ENCODE data around the gene NT5C1A. TPM values are rescaled to one million over a fixed set of nuclear protein-coding genes. Genes with fewer than 3 reads are reported as not detected.

Gene NT5C1A
- total RNA-seq, 1 experiment from 2014 or later = not detected

DNA sequence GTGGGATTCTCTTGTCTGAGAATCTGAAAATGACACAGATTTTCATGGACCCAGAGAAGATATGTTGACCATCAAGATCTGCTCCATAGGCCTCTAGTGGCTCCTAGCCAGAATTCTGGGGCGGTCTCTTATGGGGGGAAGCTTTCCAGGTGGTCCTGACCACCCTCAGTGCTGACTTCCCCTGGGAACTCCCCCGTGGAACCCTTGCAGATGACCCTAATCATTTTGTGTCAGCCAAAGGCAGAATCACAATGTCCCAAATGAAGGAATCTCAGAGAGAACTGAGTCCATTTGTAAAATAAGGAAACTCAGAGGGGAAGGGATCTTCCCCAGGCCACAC, 36.1 kb downstream of the NT5C1A start:
- H3K9ac ChIP-seq (ENCODE audit: low read length) = no peak overlapping the region
- ATAC-seq = no peak
- ChIA-PET POLR2A (ENCODE audit: unreplicated experiment) (no interaction called here), CTCF (no interaction called here)
- H3F3A ChIP-seq (ENCODE audit: low read length, unreplicated experiment) = no peaks in the 10 kb centered on the region
- no peak for TF ChIP-seq EZH2 (IDR thresholded peaks at IDR 0.05; ENCODE audit: low read length, unreplicated experiment)
- no peak for TF ChIP-seq EZH2phosphoT487 (IDR thresholded peaks at IDR 0.05; ENCODE audit: borderline replicate concordance, low read length)
- TF ChIP-seq, protein P1, sequence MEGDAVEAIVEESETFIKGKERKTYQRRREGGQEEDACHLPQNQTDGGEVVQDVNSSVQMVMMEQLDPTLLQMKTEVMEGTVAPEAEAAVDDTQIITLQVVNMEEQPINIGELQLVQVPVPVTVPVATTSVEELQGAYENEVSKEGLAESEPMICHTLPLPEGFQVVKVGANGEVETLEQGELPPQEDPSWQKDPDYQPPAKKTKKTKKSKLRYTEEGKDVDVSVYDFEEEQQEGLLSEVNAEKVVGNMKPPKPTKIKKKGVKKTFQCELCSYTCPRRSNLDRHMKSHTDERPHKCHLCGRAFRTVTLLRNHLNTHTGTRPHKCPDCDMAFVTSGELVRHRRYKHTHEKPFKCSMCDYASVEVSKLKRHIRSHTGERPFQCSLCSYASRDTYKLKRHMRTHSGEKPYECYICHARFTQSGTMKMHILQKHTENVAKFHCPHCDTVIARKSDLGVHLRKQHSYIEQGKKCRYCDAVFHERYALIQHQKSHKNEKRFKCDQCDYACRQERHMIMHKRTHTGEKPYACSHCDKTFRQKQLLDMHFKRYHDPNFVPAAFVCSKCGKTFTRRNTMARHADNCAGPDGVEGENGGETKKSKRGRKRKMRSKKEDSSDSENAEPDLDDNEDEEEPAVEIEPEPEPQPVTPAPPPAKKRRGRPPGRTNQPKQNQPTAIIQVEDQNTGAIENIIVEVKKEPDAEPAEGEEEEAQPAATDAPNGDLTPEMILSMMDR (conservative IDR thresholded peaks at IDR 0.05; ENCODE audit: low read depth, low read length) = no peak
- no peak overlapping the region for H3K4me3 ChIP-seq (ENCODE audit: low read length)
- no peaks in the 10 kb centered on the region for H3K36me3 ChIP-seq (ENCODE audit: low read depth, low read length)
- no TSS peak for BruUV-seq (replicated peaks)
- H3K4me1 ChIP-seq (ENCODE audit: insufficient read depth, low read length) = no peaks in the 10 kb centered on the region
- H3K27me3 ChIP-seq (ENCODE audit: low read length) = peaks cover 13% of the 10 kb centered on the region
- H3K9me3 ChIP-seq (ENCODE audit: low read length) = no peaks in the 10 kb centered on the region
- DNase-seq = no peak
- no peaks in the 10 kb centered on the region for H4K20me1 ChIP-seq (ENCODE audit: low read length)
- H3K79me2 ChIP-seq (ENCODE audit: low read length) = no peaks in the 10 kb centered on the region
- no peak overlapping the region for H3K4me2 ChIP-seq (ENCODE audit: low read length)
- H2AFZ ChIP-seq (ENCODE audit: low read length) = no peak overlapping the region
- H3K9me2 ChIP-seq (replicated peaks; ENCODE audit: low read length) = no peaks in the 10 kb centered on the region
- H3K27ac ChIP-seq (ENCODE audit: low read length) = no peak overlapping the region
- intact Hi-C loops (cut with micrococcal nuclease) = no loop called here

DNA sequence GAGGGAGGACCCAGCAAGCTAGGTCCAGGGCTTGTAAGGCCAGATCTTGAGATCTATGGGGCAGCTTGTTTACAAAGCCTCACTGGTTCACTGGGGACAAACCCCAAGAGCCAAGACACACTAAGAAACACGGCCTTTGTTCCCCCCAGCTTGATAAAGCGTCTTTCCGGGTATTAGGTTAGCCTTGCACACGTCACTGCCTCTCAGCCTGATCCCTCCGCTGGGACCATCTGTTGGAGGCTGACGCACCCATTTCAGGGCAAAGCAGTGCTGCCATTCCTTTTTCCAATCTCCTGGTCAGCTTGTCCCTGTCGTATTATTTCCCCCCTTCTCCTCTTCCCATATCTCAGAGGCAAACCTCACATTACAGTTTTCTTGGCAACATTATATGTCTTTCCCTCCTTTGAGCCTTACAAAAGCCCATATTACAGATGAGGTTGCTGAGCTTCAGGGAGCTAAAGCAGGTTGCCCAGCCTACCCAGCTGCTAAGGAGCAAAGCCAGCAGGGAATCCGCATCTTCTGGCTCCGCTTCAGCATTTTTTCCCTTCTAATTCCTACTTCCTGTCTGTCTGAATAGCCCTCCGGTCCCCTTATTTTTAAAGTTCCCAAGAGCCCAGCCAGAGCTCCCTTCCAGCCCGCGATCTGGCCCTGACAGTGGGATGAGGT, 36.6 kb downstream of the NT5C1A start:
- no peaks in the 10 kb centered on the region for H3K9me2 ChIP-seq (replicated peaks; ENCODE audit: low read length)
- POLR2A ChIA-PET (ENCODE audit: unreplicated experiment) = interaction anchor here (0.7 kb wide), 1 partner anchor 164 kb away, joined by 3 read pairs; no protein-coding TSS in a partner anchor
- no peak for ATAC-seq

DNA sequence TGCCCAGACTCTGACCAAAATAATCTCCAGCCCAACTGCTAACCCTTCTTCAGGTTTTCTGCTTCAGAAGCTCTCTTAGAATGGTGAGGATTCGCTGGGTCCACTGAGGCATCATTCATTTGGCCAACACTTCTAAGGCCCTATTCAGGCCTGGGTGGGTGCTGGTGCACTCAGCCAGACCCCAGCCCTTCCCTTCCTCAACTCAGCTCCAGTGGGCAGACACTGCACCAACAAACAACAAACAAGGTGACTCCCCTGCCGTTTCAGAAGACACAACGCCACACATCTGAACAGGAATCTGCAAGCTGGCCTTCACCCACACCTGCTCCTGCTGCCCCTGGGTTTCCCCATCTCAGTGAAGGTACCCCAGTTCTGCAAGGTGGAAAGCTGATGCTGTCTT, 38.5 kb downstream of the NT5C1A start:
- ChIA-PET CTCF (no interaction called here), POLR2A (ENCODE audit: unreplicated experiment) (no interaction called here)

More for the DNA sequence above, 36.6 kb downstream of the NT5C1A start:
- peaks cover 13% of the 10 kb centered on the region for H3K27me3 ChIP-seq (ENCODE audit: low read length)
- no TSS peak for BruUV-seq (replicated peaks)
- CTCF ChIA-PET = no interaction called here
- H3K27ac ChIP-seq (ENCODE audit: low read length) = no peak overlapping the region
- no peaks in the 10 kb centered on the region for H3K9me3 ChIP-seq (ENCODE audit: low read length)
- no peak overlapping the region for H2AFZ ChIP-seq (ENCODE audit: low read length)
- no peak overlapping the region for H3K9ac ChIP-seq (ENCODE audit: low read length)
- intact Hi-C loops (cut with micrococcal nuclease) = no loop called here
- no peaks in the 10 kb centered on the region for H3K36me3 ChIP-seq (ENCODE audit: low read depth, low read length)
- no peaks in the 10 kb centered on the region for H3F3A ChIP-seq (ENCODE audit: low read length, unreplicated experiment)
- no peak overlapping the region for H3K4me3 ChIP-seq (ENCODE audit: low read length)
- H3K4me1 ChIP-seq (ENCODE audit: insufficient read depth, low read length) = no peaks in the 10 kb centered on the region
- no peak overlapping the region for H3K4me2 ChIP-seq (ENCODE audit: low read length)
- H4K20me1 ChIP-seq (ENCODE audit: low read length) = no peaks in the 10 kb centered on the region
- DNase-seq = no peak
- no peaks in the 10 kb centered on the region for H3K79me2 ChIP-seq (ENCODE audit: low read length)
- TF ChIP-seq EZH2 (IDR thresholded peaks at IDR 0.05; ENCODE audit: low read length, unreplicated experiment) (no peak), EZH2phosphoT487 (IDR thresholded peaks at IDR 0.05; ENCODE audit: borderline replicate concordance, low read length) (no peak)
- TF ChIP-seq, protein P1 (conservative IDR thresholded peaks at IDR 0.05; ENCODE audit: low read depth, low read length) = no peak

More for the DNA sequence above, 38.5 kb downstream of the NT5C1A start:
- Histone ChIP-seq H3K79me2 (ENCODE audit: low read length) (no peaks in the 10 kb centered on the region), H3K9me3 (ENCODE audit: low read length) (no peaks in the 10 kb centered on the region), H3K4me2 (ENCODE audit: low read length) (peak overlapping the region; percentile 73), H2AFZ (ENCODE audit: low read length) (peak overlapping the region; percentile 68), H3K36me3 (ENCODE audit: low read depth, low read length) (no peaks in the 10 kb centered on the region), H3K4me3 (ENCODE audit: low read length) (no peak overlapping the region; the same call in 1 of the 2 replicates), H3K9me2 (replicated peaks; ENCODE audit: low read length) (no peaks in the 10 kb centered on the region), H4K20me1 (ENCODE audit: low read length) (no peaks in the 10 kb centered on the region), H3K9ac (ENCODE audit: low read length) (peak overlapping the region; percentile 17; the same call in 1 of the 2 replicates), H3K27me3 (ENCODE audit: low read length) (peaks cover 13% of the 10 kb centered on the region), H3F3A (ENCODE audit: low read length, unreplicated experiment) (no peaks in the 10 kb centered on the region), H3K27ac (ENCODE audit: low read length) (no peak overlapping the region), H3K4me1 (ENCODE audit: insufficient read depth, low read length) (no peaks in the 10 kb centered on the region)
- TF ChIP-seq EZH2 (IDR thresholded peaks at IDR 0.05; ENCODE audit: low read length, unreplicated experiment) (no peak), EZH2phosphoT487 (IDR thresholded peaks at IDR 0.05; ENCODE audit: borderline replicate concordance, low read length) (no peak)
- TF ChIP-seq, protein P1 (conservative IDR thresholded peaks at IDR 0.05; ENCODE audit: low read depth, low read length) = no peak
- no TSS peak for BruUV-seq (replicated peaks)
- DNase-seq (no peak), ATAC-seq (no peak)
- intact Hi-C loops (cut with micrococcal nuclease) = no loop called here
